IPS-15b (cell line): ENCODE measurements around the gene CPO.

Experiments used
- H3K27me3 ChIP-seq: one replicate; pipeline ENCODE4 v1.6.1; 2013; ENCODE audit warnings: low read length; ENCODE audit not compliant: control insufficient read depth, insufficient read depth
- H3K36me3 ChIP-seq: one replicate; pipeline ENCODE4 v1.6.1; 2013; ENCODE audit warnings: low read length; ENCODE audit not compliant: control insufficient read depth, insufficient read depth
- H3K4me1 ChIP-seq: one replicate; pipeline ENCODE4 v1.6.1; 2013; ENCODE audit warnings: mild to moderate bottlenecking, low read length; ENCODE audit not compliant: control insufficient read depth, insufficient read depth
- H3K4me3 ChIP-seq: one replicate; pipeline ENCODE4 v1.5.1; 2013; ENCODE audit warnings: low read depth, low read length
- H3K9ac ChIP-seq: one replicate; pipeline ENCODE4 v1.6.1; 2013; ENCODE audit warnings: low read depth, mild to moderate bottlenecking, low read length
- H3K9me3 ChIP-seq: one replicate; pipeline ENCODE4 v1.6.1; 2013; ENCODE audit warnings: mild to moderate bottlenecking, low read length; ENCODE audit not compliant: control insufficient read depth, insufficient read depth

The CPO gene, protein sequence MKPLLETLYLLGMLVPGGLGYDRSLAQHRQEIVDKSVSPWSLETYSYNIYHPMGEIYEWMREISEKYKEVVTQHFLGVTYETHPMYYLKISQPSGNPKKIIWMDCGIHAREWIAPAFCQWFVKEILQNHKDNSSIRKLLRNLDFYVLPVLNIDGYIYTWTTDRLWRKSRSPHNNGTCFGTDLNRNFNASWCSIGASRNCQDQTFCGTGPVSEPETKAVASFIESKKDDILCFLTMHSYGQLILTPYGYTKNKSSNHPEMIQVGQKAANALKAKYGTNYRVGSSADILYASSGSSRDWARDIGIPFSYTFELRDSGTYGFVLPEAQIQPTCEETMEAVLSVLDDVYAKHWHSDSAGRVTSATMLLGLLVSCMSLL

DNA sequence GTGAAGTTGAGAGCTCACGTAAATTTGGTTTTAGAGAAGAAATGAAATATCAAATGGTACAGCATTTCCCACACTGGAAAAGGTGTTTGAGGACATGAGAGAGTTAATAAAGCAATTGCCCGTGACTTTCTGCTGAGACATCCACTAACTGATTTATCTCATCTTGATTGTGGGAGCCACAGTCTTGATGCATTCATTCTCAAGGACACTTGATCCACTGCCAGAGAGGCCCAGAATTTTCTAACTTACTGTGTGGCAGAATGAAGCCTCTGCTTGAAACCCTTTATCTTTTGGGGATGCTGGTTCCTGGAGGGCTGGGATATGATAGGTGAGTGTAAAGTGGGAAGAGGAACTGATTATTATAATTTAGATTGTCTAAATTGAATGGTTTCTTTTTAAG, at the start of gene CPO:
Gene CPO (plus strand): TSS at position 179 of the 400 bp plus-strand sequence. CDS start 82 bp downstream, at position 261.
- Histone ChIP-seq H3K27me3 (no peaks in the 10 kb centered on the region), H3K36me3 (no peaks in the 10 kb centered on the region), H3K4me3 (no peak within 1 kb of the TSS), H3K9me3 (no peaks in the 10 kb centered on the region), H3K4me1 (peaks cover 5% of the 10 kb centered on the region), H3K9ac (no peak within 1 kb of the TSS)

DNA sequence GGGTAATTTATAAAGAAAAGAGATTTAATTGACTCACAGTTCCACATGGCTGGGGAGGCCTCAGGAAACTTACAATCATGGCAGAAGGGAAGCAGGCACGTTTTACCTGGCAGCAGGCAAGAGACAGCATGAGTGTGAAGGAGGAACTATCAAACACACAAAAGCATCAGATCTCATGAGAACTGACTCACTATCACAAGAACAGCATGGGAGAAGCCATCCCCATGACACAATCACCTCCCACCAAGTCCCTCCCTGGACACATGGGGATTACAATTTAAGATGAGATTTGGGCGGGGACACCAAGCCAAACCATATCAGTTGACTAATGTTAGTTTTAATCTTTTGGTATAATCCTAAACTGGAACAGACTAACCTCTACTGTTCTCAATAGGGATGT, 49.1 kb upstream of the CPO start:
- no peak overlapping the region for H3K9ac ChIP-seq
- no peaks in the 10 kb centered on the region for H3K4me1 ChIP-seq
- H3K4me3 ChIP-seq = no peak overlapping the region
- no peaks in the 10 kb centered on the region for H3K27me3 ChIP-seq
- no peaks in the 10 kb centered on the region for H3K9me3 ChIP-seq
- H3K36me3 ChIP-seq = no peaks in the 10 kb centered on the region

DNA sequence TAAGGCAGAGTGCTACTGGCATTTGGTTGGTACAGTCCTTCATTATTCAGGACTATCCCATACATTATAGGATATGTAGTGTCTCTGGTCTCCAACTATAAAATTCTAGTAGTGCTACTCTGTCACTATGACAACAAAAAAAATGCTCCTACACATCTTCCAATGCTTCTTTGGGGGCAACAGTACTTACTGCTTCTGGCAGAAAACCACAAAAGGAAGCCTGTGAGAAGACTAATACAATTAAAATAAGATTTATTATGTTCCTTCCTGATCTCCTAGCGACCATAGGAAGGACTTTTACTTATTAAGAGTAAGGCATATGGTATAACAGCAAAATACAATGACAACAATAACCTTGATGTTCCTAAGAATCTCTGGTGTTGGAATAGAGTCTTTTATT, 48.4 kb upstream of the CPO start:
- H3K4me1 ChIP-seq = no peaks in the 10 kb centered on the region
- no peaks in the 10 kb centered on the region for H3K27me3 ChIP-seq
- H3K4me3 ChIP-seq = no peak overlapping the region
- H3K36me3 ChIP-seq = no peaks in the 10 kb centered on the region
- H3K9ac ChIP-seq = no peak overlapping the region
- no peaks in the 10 kb centered on the region for H3K9me3 ChIP-seq

DNA sequence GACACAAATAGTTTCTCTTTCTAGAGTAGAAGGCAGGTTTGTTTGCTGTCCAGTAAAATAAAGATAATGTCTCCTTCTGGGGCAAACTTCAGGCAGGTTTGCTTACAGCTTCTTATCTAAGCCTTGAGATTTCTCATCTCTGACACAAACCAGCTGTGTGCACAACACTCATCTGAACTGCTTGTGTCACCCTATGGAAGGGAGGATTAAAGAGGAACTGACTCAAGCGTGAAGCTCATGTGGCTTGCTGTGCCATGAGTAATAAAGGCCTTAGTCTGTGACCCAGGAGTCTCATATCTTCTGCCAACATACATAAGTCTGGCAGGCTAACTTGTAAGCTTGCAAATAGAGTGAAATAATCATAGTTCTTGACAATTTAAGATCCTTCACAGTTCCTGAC, 24.2 kb upstream of the CPO start:
- Histone ChIP-seq H3K4me3 (no peak overlapping the region), H3K4me1 (peaks cover 4% of the 10 kb centered on the region), H3K9ac (no peak overlapping the region), H3K36me3 (no peaks in the 10 kb centered on the region), H3K9me3 (no peaks in the 10 kb centered on the region), H3K27me3 (no peaks in the 10 kb centered on the region)

DNA sequence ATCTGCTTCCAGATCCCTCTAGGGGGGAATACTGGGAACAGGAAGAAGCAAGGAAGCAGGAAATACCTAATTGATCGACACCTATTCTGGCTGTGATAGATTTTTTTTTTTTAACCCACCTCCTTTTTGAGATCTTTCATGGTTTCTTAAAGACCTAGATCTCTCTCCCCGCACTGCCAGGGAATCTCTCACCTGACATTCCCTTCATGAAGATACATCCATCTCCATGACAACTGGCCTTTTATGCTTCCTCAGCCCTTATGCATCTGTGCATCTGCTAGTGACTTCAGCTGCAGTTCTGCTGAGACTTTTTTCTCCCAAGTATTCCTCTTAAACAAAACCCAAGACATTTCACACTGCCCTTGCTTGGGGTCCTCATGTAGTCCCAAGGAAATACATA, 21.1 kb upstream of the CPO start:
- Histone ChIP-seq H3K4me3 (no peak overlapping the region), H3K9me3 (no peaks in the 10 kb centered on the region), H3K27me3 (no peaks in the 10 kb centered on the region), H3K36me3 (no peaks in the 10 kb centered on the region), H3K4me1 (peaks cover 4% of the 10 kb centered on the region), H3K9ac (no peak overlapping the region)

DNA sequence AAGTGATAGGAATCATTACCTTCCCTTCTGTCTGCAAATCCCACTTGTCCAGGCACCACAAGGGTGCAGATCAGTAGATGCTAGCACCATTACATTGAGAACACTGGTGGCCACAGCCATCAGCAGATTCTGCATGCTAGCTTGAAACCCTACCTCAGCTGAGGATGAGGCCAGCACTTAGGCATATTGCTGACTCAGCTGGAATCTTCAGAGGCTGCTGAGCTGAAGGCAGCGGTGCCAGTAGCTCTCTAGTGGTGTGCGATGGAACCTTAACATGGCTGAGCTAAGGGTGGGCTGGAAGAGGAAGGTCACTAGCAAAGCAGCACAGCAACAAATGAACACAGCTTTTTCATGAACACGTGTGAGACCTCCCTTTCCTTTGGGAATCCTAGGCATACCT, 19.0 kb upstream of the CPO start:
- no peak overlapping the region for H3K9ac ChIP-seq

DNA sequence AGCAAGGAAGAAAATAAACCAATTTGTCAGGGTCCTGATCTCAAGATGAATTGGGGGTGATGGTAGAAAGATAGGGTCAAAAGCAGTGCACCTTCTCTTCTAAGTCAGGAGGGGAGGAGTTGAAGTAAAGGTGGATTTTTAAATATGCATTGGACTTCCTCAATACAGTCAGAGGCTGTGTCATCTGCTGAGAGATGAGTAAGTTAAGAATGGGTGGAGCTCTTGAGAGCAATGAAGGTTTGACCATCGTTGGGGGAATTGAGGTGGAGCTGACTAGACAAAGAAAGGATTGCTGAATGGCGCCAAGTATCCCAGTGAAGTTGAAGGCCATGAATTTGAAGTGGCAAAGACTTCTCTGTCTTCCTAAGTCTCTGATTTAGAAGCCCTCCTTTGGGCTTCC, 18.4 kb upstream of the CPO start:
- Histone ChIP-seq H3K9me3 (no peaks in the 10 kb centered on the region), H3K4me3 (no peak overlapping the region), H3K27me3 (no peaks in the 10 kb centered on the region), H3K9ac (no peak overlapping the region), H3K4me1 (peaks cover 4% of the 10 kb centered on the region), H3K36me3 (no peaks in the 10 kb centered on the region)

More for the DNA sequence above, 19.0 kb upstream of the CPO start:
- no peak overlapping the region for H3K4me3 ChIP-seq
- H3K9me3 ChIP-seq = no peaks in the 10 kb centered on the region
- no peaks in the 10 kb centered on the region for H3K36me3 ChIP-seq
- H3K4me1 ChIP-seq = peaks cover 4% of the 10 kb centered on the region
- H3K27me3 ChIP-seq = no peaks in the 10 kb centered on the region

DNA sequence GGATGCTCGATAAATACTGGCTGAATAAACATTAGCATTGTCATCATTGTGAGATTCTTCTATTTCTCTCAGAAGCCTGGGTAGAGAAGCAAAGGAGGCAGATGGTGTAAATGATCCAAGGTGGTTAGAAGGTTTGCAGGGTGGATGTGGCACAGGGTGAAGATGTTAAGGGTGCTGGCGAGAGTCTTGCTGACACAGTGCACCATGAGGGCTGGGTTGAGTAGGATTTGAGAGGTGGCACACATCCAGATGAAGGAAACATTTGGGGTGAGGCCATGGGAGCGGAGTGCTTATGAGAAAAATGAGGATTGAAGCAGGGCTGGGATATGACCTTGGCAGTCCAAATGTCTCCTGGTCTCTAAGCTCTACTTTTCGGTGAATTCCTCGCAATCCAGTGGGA, 17.8 kb upstream of the CPO start:
- Histone ChIP-seq H3K36me3 (no peaks in the 10 kb centered on the region), H3K9me3 (no peaks in the 10 kb centered on the region), H3K4me3 (no peak overlapping the region), H3K9ac (no peak overlapping the region), H3K4me1 (peaks cover 4% of the 10 kb centered on the region), H3K27me3 (no peaks in the 10 kb centered on the region)

DNA sequence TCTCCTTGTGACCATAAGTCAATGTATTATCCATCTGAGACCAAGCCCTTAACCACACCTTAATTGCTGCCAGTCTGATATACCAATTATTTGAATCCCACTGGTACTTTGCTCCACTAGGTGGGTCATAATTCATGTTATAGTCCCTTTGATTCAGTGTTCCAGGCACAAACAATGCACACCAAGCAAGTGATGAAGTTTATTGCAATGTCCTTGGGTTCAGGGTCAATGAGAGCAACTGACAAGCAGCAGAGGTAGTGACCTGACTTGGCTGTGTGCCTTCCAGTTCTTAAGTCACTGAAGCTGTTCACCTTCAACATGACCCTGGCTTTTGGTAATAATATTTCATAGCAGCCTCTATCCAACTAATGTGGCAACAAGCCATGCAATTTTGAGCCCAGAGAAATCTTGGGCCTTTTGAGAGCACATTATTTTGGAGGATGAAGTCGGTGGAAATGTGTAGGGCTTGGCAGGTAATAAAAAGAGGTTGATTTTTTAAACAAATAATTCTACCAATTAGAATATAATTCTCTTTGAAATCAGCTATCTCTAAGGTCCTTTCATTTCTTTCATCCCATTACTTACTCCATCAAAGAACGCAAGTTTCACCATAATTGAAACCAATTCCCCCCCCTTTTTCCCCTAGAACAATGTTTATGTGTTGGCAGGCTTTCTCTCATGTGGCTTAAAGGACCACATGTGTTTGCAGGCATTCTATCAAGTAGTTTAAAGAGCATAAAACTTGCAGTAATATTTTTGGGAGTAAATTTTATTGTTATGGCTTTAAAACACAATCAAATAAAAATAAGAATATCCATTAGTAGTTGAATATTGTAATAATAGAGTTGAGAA, 3.1 kb upstream of the CPO start:
- H3K4me1 ChIP-seq = no peaks in the 10 kb centered on the region
- H3K9me3 ChIP-seq = no peaks in the 10 kb centered on the region
- no peak overlapping the region for H3K4me3 ChIP-seq
- no peak overlapping the region for H3K9ac ChIP-seq
- H3K27me3 ChIP-seq = no peaks in the 10 kb centered on the region
- H3K36me3 ChIP-seq = no peaks in the 10 kb centered on the region

DNA sequence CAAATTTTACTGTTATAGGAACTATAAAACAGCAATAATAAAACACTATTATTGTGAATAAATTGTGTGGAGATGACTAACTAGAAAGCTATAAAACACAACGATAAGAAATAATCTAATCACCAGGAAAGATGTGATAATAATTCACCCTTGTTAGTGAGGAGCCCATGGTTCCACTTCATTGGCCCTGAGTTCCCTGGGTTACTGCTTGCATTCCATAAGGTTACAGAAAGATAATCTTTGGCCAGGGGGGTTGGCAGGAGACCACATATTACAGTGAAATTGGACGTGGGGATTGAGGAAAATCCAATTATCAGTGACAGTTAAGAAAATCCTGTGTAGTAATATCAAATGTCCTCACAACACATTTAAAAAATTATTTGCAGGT, 2.5 kb upstream of the CPO start:
- Histone ChIP-seq H3K9me3 (no peaks in the 10 kb centered on the region), H3K4me3 (no peak overlapping the region), H3K36me3 (no peaks in the 10 kb centered on the region), H3K27me3 (no peaks in the 10 kb centered on the region), H3K9ac (no peak overlapping the region), H3K4me1 (no peaks in the 10 kb centered on the region)

DNA sequence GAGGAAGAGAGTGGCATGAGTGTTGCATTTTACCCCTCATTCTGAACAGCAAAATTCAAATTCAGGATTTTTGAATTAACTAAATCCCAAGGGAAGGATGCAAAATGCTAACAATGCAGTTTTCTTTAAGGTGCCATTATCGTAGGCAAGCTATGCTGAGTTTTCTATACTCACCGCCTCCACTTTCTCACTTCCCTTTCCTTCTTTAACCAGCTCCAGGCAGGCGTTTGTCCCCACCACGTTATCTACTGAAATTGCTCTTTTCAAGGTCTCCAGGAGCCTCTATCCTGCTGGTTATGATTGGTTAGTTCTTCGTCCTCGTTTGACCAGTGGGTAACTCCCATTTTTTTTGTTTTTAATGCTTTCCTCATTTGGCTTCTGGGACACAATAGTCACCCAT, 1.8 kb upstream of the CPO start:
- H3K27me3 ChIP-seq = no peaks in the 10 kb centered on the region
- no peak overlapping the region for H3K4me3 ChIP-seq
- H3K36me3 ChIP-seq = no peaks in the 10 kb centered on the region
- no peaks in the 10 kb centered on the region for H3K9me3 ChIP-seq
- no peaks in the 10 kb centered on the region for H3K4me1 ChIP-seq
- no peak overlapping the region for H3K9ac ChIP-seq

DNA sequence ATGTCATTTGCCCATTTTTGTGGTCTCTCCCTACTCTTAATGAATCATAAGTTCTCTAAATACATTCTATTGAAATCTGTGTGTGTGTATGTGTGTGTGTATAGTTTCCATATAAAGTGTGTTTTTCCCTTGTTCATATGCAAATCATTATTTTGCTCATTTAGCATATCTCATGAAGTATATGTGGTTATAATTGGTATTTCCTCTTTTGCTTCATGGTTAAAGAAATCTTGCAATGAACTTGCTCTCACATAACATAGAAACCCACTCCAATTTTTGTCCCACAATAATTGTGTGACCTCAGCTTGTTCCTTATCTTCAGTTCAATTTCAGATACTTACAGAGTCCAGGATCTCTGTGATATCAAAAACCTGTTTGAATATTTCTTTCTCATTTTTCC, 1.2 kb downstream of the CPO start:
- Histone ChIP-seq H3K4me3 (no peak overlapping the region), H3K36me3 (no peaks in the 10 kb centered on the region)

More for the DNA sequence above, 1.2 kb downstream of the CPO start:
- no peak overlapping the region for H3K9ac ChIP-seq
- H3K9me3 ChIP-seq = no peaks in the 10 kb centered on the region
- peaks cover 5% of the 10 kb centered on the region for H3K4me1 ChIP-seq
- no peaks in the 10 kb centered on the region for H3K27me3 ChIP-seq
